Natural killer cell (primary cell): ENCODE results near the gene SYCP2. TPM values are rescaled to one million over a fixed set of nuclear protein-coding genes. Genes with fewer than 3 reads are reported as not detected.

ENCODE experiments used
- ATAC-seq, 3 donors: fragments of 150-1000 bp in 2 of 3; fragments of 200-7000 bp in 1 of 3; cut with Tn5 transposase; 1 replicate in 1 of 3; 2 replicates in 2 of 3; pipeline ENCODE4 v1.10.0; 2021; ENCODE audit warnings: mild to moderate bottlenecking in 2 of 3, moderate library complexity in 2 of 3
- DNase-seq, 2 donors: peaks; one replicate each; pipeline versions ENCODE4 v3.0.0 to v3.0.0-alpha.2; 2013 to 2021; ENCODE audit warnings: mixed read lengths in 1 of 2
- H3K27ac ChIP-seq: one replicate; pipeline ENCODE4 v1.5.1; 2013; ENCODE audit warnings: mild to moderate bottlenecking, low read length
- H3K27me3 ChIP-seq: one replicate; pipeline ENCODE4 v1.6.1; 2013; ENCODE audit warnings: low read length; ENCODE audit not compliant: control insufficient read depth, insufficient read depth
- H3K36me3 ChIP-seq: one replicate; pipeline ENCODE4 v1.6.1; 2013; ENCODE audit warnings: low read length; ENCODE audit not compliant: control insufficient read depth, insufficient read depth
- H3K4me1 ChIP-seq: one replicate; pipeline ENCODE4 v1.6.1; 2013; ENCODE audit warnings: low read length; ENCODE audit not compliant: control insufficient read depth, insufficient read depth
- H3K4me3 ChIP-seq: one replicate; pipeline ENCODE4 v1.5.1; 2013; ENCODE audit warnings: low read length
- H3K9me3 ChIP-seq: one replicate; pipeline ENCODE4 v1.6.1; 2013; ENCODE audit warnings: low read length; ENCODE audit not compliant: control insufficient read depth, insufficient read depth
- H3K27ac Mint-ChIP-seq, 2 donors: one replicate each; pipeline ENCODE4 v1.8.0; 2022; ENCODE audit warnings: mild to moderate bottlenecking in 2 of 2, mixed read lengths in 2 of 2, moderate library complexity in 1 of 2
- H3K27me3 Mint-ChIP-seq, 2 donors: one replicate each; pipeline ENCODE4 v1.8.0; 2022; ENCODE audit warnings: low read depth in 2 of 2, mixed read lengths in 2 of 2
- H3K36me3 Mint-ChIP-seq: one replicate; pipeline ENCODE4 v1.8.0; 2022; ENCODE audit warnings: mixed read lengths
- H3K4me1 Mint-ChIP-seq, 2 donors: one replicate each; pipeline ENCODE4 v1.8.0; 2022; ENCODE audit warnings: mixed read lengths in 2 of 2
- H3K4me3 Mint-ChIP-seq: one replicate; pipeline ENCODE4 v1.8.0; 2022; ENCODE audit warnings: mild to moderate bottlenecking, moderate library complexity, mixed read lengths
- H3K9me3 Mint-ChIP-seq, 2 donors: one replicate each; pipeline ENCODE4 v1.8.0; 2022; ENCODE audit warnings: mixed read lengths in 2 of 2
- CTCF ChIP-seq: fragments of 200-600 bp; IDR thresholded peaks from one replicate; pipeline ENCODE4 v1.8.0; 2022; ENCODE audit warnings: antibody characterized with exemption
- WGBS: methylation state at CpG from one replicate; pipeline ENCODE4 v1.1.7; 2013; ENCODE audit warnings: missing lambda C conversion rate; ENCODE audit not compliant: insufficient coverage; 5-methylcytosine and 5-hydroxymethylcytosine counted together
- intact Hi-C: fragments of 100-400 bp; cut with micrococcal nuclease; formaldehyde crosslinking; loops from one replicate; pipeline ENCODE4 v1.14.2; 2022
- total RNA-seq, 4 donors: library from RNA; stranded (reverse); fragments of 120-200 nt in 1 of 4; gene quantifications; one replicate each; pipeline versions ENCODE4 v1.2.3 to v1.2.4, GENCODE V29; 2013 to 2022

Gene SYCP2
- total RNA-seq, 3 donors from 2014 or later (not counting 1 experiment from before 2014, with no cell fraction given): 5.9 to 8.6 (median 7.0) TPM

- Mint-ChIP-seq H3K4me3 (no peak overlapping the region), H3K4me1 (peaks cover 0 to 5% of the 10 kb centered on the region in 2 donors), H3K27ac (no peak overlapping the region), H3K27me3 (peaks cover 22 to 70% of the 10 kb centered on the region in 2 donors), H3K9me3 (no peaks in the 10 kb centered on the region), H3K36me3 (no peaks in the 10 kb centered on the region)
- H3K27ac ChIP-seq: no peak overlapping the region
- DNase-seq: no peak
- no peaks in the 10 kb centered on the region for H3K27me3 ChIP-seq
- no peaks in the 10 kb centered on the region for H3K9me3 ChIP-seq
- WGBS: 89% methylated on average over 3 of the region's 4 CpGs
- ATAC-seq: no peak
- H3K4me3 ChIP-seq: no peak overlapping the region
- H3K4me1 ChIP-seq: no peaks in the 10 kb centered on the region
- no peaks in the 10 kb centered on the region for H3K36me3 ChIP-seq
- intact Hi-C loops: no loop called here
- no peak for TF ChIP-seq CTCF
These were observed 95.6 kb downstream of the SYCP2 start for GRCh38 chr20:59837623-59838394.

GRCh38 chr20:59836767-59837166 is 96.7 kb downstream of the SYCP2 start:
- peaks cover 21 to 64% of the 10 kb centered on the region in 2 donors for H3K27me3 Mint-ChIP-seq
- H3K4me3 ChIP-seq: no peak overlapping the region
- no peaks in the 10 kb centered on the region for H3K9me3 ChIP-seq
- no peak for TF ChIP-seq CTCF
- WGBS: 66% methylated on average over 6 of the region's 6 CpGs
- H3K4me1 ChIP-seq: no peaks in the 10 kb centered on the region
- DNase-seq (no peak), ATAC-seq (no peak)
- peaks cover 0 to 5% of the 10 kb centered on the region in 2 donors for H3K4me1 Mint-ChIP-seq
- no peak overlapping the region for H3K27ac Mint-ChIP-seq
- no peak overlapping the region for H3K4me3 Mint-ChIP-seq
- no peaks in the 10 kb centered on the region for H3K36me3 Mint-ChIP-seq
- intact Hi-C loops: no loop called here
- H3K36me3 ChIP-seq: no peaks in the 10 kb centered on the region
- H3K27ac ChIP-seq: no peak overlapping the region
- H3K9me3 Mint-ChIP-seq: no peaks in the 10 kb centered on the region
- H3K27me3 ChIP-seq: no peaks in the 10 kb centered on the region

- H3K9me3 Mint-ChIP-seq: no peaks in the 10 kb centered on the region
- no peaks in the 10 kb centered on the region for H3K36me3 ChIP-seq
- no peaks in the 10 kb centered on the region for H3K27me3 ChIP-seq
- peaks cover 0 to 5% of the 10 kb centered on the region in 2 donors for H3K4me1 Mint-ChIP-seq
- intact Hi-C loops: no loop called here
- H3K4me3 Mint-ChIP-seq: no peak overlapping the region
- TF ChIP-seq CTCF: no peak
- DNase-seq (no peak), ATAC-seq (no peak)
- H3K9me3 ChIP-seq: no peaks in the 10 kb centered on the region
- H3K4me1 ChIP-seq: no peaks in the 10 kb centered on the region
- no peak overlapping the region for H3K27ac ChIP-seq
- H3K27ac Mint-ChIP-seq: no peak overlapping the region
- no peak overlapping the region for H3K4me3 ChIP-seq
- peaks cover 21 to 55% of the 10 kb centered on the region in 2 donors for H3K27me3 Mint-ChIP-seq
- no peaks in the 10 kb centered on the region for H3K36me3 Mint-ChIP-seq
- 13% methylated on average over 16 of the region's 16 CpGs for WGBS
These were observed 97.7 kb downstream of the SYCP2 start for GRCh38 chr20:59835448-59836395.
